GM12874 (cell line): ENCODE measurements around the gene TMEM51.

Source experiments
- CTCF ChIP-seq: IDR thresholded peaks from 2 replicates; pipeline ENCODE4 v1.5.1; 2011; ENCODE audit warnings: low read depth, mild to moderate bottlenecking, control low read depth, low read length, moderate library complexity; ENCODE audit not compliant: insufficient read depth

TMEM51 gene

GRCh38 chr1:15167386-15167785, 13.8 kb downstream of the TMEM51 start:
- TF ChIP-seq CTCF, result no peak

DNA sequence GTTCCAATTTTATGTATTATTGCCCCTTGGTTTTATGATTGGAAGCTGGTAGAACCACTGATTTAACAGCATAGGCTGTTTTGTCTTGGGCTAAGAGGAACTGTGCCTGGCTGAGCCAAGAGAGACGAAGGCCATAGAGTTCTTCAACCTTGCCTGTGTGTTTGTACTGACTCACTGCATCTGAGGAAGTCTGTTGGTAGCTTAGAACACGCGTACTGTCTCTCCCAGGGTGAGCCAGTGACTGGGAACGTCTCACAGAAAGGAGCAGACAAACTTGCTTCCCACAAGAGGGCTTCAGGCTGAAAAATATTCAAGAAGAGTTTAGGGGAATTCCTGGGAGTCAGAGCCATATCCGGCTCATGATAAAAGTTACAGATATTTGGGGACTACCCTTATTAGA, 14.9 kb downstream of the TMEM51 start:
- TF ChIP-seq CTCF, result no peak

GRCh38 chr1:15170071-15170470, 16.5 kb downstream of the TMEM51 start:
- TF ChIP-seq CTCF, result no peak

DNA sequence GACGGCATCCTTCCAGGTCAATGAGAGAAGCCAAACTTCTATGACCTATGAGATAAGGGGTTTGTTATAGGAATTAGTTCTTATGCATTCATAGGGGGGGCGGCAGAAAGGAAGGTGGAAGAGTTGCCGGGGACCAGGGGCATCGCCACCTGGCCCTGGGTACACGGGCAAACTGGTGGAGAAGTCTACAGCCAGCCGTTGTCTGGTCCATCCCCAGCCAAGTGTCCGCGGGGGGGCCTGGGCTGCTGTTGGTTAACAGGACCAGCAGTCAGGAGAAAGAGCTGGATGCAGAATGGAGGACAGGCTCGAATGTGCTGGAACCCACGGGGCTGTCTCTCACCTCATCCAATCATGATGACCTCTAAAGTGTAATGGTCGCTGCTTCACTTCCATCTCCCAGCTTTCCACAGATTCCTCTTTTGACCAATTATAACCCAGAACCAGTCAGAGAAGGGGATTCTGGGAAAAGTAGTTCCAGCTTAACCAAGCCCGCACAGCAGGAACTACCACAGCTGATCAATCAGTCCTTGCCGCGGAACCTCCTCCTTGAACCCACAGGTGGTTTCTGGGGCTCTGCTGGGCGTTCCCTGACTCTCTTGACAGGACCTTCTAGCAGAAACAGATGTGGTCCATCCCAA, 17.8 kb downstream of the TMEM51 start:
- TF ChIP-seq CTCF, result no peak

GRCh38 chr1:15172405-15173259, 19.1 kb downstream of the TMEM51 start:
- TF ChIP-seq CTCF, result no peak

DNA sequence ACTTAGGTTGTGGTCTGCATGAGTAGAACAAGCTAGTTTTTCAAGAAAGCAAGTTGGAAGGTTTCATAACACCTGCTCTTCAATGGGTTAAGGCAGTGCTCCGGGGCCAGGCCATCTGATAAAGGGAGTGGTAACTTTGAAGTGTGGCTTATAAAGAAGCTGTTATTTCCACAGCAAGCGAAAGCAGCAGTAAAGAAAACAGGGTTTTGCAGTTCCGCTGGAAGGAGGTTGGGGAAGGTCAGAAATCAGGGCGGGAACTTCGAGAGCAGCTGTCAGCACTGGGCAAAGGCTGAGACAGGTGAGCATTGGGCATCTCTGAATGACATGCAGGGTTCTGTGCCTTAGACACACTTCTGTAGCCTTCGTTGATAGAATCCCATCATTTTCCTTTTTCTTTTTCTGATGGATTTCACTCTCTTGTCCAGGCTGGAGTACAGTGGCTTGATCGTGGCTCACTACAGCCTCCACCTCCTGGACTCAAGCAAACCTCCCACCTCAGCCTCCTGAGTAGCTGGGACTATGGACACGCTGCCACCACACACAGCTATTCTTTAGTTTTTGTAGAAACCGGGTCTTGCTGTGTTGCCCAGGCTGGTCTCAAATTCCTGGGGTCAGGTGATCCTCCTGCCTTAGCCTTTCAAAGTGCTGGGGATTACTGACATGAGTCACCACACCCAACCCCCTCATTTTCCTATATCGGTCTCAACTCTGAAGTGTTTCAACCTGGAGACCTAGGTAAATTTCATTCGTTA, 20.5 kb downstream of the TMEM51 start:
- no peak for TF ChIP-seq CTCF

DNA sequence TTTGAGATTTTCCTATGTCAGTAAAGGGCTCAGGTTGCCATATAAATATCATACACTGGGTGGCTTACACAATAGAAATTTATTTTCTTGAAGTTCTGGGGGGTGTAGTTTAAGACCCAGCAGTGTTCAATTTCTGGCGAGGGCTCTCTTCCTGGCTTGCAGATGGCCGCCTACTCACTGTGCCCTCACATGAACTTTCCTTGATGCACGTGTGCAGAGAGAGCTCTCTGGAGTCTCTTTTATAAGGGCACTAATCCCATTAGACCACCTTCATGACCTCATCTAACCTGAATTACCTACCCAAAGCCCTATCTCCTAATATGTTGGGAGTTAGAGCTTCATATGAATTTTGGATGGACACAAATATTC, 21.1 kb downstream of the TMEM51 start:
- TF ChIP-seq CTCF, result no peak
